Hematopoietic multipotent progenitor cell treated with erythropoietin and hydrocortisone succinate and interleukin-3 and kit ligand, for 17 days (in vitro differentiated cells): ENCODE measurements around the gene ADAMTSL3.
"Not testable (repeated sequence)": the region's sequence is repeated elsewhere in the genome, so short reads cannot be mapped to it uniquely, and the experiment has no call there.

Experiments
- DNase-seq: peaks from one replicate; pipeline ENCODE4 v3.0.0-alpha.2; 2015; ENCODE audit warnings: low spot score

Gene ADAMTSL3

DNA sequence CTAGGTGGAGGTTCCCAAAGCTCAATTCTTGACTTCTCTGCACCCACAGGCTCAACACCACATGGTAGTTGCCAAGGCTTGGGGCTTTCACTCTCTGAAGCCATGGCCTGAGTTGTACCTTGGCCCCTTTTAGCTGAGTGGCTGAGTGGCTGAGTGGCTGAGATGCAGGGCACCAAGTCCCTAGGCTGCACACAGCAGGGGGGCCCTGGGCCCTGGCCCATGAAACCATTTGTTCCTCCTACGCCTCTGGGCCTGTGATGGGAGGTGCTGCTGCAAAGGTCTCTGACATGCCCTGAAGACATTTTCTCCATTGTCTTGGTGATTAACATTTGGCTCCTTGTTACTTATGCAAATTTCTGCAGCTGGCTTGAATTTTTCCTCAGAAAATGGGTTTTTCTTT is 103.4 kb downstream of the ADAMTSL3 start:
- not testable (repeated sequence) for DNase-seq

DNA sequence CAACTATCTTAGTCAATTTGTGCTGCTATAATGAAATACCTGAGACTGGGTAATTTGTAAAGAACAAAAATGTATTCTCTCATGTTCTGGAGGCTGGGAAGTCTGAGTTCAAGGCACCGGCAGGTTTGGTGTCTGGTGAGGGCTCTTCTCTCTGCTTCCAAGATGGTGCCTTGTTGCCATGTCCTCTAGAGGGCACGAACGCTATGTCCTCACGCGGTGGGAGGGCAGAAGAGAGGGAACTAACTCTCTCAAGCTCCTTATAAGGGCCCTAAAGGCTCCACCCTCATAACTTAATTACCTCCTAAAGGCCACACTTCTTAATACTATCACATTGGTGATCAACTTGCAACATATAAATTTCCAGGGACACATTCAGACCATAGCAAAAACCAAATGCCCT is 108.4 kb downstream of the ADAMTSL3 start:
- DNase-seq = no peak

DNA sequence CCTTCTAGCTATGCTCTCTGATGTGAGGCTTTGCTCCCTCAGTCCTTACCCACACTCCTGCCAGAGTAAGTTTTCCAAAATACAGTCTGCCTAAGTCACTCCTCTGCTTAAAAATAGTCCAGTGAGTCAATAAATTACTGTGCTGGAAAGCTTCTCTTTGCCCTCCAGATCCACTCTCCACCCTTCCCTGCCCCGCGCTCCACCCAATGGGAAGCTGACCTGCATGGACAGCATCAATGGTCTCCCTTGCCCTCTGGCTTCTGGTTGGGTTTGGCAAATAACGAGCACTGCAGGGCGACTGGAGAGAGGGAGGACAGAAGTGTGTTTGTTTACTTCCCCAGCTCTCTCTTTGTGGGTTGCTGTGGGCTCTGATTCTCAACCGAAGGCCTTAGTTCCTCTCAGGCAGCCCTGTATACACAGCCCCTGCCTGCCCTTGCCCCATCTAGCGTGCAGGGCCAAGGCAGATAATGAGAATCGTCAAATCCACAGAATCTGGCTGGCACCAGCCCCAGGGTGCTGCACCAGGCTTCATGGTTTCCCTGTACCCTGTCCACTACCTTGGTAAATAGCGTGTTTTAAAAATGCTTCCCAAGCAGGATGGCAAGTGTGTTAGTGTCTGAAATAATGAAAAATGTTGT is 110.4 kb downstream of the ADAMTSL3 start:
- no peak for DNase-seq

DNA sequence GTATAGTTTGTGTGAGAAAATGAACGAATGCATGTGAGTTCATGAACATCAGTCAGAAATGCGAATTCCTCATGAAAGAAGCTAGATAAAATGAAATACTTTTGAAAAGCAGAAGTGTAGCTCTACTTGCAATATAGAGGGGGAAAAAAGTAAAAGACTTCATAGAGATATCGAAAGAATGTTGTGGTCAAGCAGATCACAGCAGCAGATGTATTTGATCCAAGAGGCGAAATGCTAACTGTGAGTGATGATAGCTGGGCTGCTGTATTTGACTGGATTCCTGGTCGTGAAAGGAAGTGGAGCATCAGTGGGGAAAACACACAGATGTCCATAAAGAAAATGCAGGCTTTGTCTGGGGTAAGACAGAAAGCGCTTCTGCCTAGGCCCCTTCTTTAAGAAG is 112.4 kb downstream of the ADAMTSL3 start:
- no peak for DNase-seq

DNA sequence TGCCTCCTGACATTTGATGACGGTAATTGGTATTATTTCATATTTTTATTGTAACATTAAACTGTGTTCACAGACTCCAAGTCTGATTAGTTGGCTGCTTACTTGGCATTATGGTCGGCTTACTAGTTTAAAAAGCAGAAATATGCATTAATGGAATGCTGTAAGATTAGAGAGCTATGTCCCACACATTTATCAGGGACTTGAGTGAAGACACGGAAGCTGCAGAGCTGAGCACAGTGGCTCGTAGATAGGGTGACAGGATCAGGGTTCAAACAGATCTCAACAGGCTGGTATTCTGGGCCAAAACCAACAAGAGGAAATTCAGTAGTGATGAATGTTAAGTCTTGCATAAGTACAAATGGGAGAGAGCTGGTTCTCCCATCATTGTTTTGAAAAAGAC is 113.8 kb downstream of the ADAMTSL3 start:
- no peak for DNase-seq

DNA sequence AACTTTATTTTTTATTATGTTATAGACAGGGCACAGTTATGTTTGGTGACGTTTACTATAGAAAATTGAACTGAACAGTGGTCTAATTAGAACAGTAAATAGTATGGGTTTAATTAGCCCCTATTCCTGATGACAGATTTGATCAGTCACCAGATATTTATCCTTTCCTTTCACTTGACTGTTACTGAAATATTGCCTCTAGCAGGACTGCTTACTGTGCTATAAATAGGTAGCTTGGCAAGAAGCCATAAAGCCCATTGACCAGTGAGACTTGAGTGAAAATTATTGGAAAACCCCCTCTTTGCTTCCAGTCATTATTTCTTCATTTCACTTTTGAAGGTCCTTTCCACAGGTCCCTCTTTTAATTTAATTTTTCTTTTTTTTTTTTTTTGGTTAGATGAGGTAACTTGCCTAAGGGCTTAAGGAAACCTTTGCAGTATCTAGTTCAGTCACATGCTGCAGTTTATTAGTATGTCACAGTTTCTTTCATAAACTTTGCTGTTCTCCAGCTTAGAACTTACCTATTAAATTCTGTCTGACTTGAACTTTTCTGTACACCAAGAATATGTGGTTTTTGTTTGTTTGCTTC is 115.6 kb downstream of the ADAMTSL3 start:
- no peak for DNase-seq

DNA sequence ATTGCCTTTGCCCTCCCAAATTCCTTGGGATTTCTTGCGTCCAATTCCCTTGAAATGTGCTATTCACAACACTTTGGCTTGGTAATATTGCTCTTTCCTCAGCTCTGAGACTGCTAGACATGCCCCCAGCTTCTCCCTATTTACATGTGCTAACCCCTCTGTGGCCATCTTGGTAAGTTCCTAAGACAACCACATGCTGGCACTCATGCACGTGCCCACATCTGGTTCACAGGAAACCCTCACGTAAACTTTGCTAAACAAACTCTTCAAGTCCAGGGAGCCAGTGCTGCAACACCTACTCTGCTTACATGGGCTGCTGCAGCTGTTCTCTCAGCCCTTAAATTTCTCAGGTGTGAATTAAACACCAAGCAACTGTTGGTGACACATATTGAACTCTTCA is 121.8 kb downstream of the ADAMTSL3 start:
- DNase-seq = no peak

DNA sequence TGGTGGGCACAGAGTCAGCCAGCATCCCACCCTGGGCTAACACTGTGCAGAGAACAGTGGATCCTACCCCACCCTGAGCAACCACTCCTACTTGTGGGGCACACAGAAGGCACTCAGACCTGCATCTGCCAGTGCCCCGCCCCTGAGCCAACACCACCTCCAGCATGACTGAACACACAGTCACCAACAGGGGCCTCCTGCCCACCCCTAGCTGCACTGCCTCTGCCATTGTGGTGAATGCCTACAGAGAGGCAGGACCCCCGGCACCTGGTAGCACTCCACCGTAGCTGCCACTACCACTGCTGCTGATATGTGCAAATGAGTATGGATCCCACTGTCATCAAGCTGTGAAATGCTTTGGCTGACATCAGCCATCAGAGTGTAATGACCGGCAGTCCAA is 123.1 kb downstream of the ADAMTSL3 start:
- DNase-seq = no peak

DNA sequence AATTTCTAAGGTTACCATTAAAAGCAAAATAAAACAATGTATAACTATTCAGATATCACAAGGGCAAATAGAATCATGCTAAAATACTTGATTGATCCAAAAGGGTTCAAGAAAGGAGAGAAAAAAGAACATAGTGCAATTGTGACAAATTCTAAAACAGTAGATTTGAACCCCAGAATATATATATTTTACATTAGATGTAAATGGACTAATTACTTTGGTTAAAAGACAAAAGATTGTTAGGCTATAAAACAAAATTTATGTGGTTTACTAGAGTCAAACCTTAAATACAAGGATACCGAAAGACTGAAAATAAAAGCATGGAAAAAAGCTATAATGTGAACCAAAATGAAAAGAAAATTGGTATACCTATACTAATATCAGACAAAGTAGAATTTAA is 129.3 kb downstream of the ADAMTSL3 start:
- DNase-seq = no peak

DNA sequence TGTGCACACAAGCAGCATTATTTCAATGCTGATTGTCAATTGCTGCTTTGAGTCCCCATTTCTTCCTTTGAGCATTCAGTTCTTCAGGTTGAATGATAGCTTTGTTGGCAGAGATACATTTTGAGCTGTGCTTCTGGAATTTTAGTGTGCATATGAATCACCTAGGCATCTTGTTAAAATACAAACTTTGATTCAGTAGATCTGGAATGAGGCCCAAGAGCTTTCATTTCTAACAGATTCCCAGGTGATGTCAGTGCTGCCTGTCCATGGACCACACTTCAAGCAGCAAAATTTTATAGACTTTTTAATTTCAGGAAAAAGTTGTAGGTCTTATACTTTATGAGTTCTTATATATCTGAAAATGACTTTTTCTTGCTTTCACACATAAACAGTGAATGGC is 131.1 kb downstream of the ADAMTSL3 start:
- no peak for DNase-seq

DNA sequence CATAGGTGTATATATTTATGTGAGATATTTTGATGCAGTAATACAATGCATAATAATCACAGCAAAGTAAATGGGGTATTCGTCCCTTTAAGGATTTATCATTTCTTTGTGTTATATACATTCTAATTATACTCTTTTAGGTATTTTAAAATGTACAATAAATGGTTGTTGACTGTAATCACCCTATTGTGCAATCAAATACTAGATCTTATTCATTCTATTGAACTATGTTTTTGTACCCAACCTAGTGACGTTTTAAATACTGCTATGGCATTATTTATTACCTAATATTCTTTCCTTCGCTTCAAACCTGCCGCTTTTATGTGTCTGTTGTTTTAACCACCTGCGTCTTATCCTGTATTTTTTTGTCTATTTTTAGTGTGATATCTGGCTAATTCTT is 132.4 kb downstream of the ADAMTSL3 start:
- DNase-seq = no peak

DNA sequence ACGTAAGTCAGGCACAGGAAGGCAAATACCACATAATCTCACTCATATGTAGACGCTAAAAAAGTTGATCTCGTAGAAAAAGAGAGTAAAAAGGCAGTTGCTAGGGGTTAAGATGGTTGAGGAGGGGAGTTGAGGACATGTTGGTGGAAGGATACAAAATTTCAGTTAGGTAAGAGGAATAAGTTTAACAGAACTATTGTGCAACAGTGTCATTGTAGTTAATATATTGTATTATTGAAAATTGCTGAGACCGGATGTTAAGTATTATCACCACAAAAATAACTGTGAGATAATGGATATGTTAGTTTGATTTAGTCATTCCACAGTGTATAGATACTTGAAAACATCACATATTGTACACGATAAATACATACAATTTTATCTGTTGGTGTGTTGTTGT is 139.1 kb downstream of the ADAMTSL3 start:
- DNase-seq = no peak

DNA sequence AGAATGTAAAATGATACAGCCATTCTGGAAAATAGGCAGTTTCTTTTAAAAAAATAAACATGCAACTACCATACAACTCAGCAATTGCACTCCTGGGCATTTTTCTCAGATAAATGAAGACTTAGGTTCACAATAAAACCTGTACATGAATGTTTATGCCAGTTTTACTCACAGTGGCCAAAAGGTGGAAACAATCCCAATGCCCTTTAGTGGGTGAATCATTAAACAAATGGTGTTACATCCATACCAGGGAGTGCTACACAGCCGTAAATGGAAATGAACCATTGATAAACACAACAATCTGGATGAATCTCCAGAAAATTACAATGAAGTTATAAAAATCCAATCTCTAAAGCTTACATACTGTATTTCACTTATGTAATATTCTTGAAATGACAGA is 140.3 kb downstream of the ADAMTSL3 start:
- no peak for DNase-seq

DNA sequence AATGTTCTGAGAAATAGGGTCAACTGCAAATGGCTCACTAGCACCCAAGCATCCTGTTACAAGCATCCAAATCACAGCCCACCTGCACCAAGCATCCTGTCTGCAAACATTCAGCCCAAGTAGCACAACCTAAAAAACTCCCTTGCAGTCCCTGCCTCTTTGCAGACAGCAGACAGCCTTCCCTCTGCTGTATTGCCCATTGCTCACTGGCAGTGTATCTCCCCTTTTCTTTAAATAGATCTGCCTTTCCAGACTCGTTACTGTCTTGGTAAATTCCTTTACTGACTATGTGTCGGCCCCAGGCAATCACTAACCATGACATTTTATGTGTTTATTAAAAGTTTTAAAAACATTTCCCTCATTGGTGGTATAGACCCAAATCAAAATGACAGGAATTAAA is 155.4 kb downstream of the ADAMTSL3 start:
- DNase-seq = no peak

DNA sequence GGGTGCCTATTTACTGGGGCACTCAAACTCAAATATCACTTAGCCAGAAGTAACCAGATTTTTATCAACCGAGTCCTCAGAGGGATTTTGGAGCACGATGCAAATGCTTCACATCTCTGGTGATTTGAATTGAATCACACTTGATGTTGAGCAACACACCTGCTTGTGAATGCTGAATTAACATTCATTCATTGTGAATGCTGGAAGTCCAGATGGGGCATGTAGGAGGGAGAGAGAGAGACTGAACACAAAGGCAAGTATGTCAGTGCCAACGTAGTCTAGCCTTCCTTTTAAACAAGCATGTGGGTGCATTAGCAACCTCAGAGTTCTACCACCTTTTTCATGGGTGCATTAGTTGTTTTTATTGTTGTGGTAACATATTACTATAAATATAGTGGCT is 156.2 kb downstream of the ADAMTSL3 start:
- no peak for DNase-seq

DNA sequence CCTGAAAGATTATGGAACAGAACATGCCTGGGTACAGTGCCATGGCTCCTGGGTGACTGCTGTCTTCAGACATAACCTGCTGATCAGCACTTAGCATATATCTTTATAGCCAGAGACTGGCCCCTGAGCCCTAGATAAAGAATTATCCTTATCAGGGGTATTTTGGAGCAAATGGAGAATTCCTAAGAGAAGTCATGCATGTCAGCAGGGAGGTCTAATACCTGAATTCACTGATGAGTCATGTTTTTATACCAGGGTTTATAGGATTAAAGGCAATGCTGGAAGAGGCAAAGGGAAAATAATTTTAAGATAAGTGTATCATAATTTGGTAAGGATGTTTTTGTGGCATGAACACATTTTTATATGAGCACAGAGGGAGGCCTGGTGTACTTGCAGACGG is 159.8 kb downstream of the ADAMTSL3 start:
- DNase-seq = no peak

DNA sequence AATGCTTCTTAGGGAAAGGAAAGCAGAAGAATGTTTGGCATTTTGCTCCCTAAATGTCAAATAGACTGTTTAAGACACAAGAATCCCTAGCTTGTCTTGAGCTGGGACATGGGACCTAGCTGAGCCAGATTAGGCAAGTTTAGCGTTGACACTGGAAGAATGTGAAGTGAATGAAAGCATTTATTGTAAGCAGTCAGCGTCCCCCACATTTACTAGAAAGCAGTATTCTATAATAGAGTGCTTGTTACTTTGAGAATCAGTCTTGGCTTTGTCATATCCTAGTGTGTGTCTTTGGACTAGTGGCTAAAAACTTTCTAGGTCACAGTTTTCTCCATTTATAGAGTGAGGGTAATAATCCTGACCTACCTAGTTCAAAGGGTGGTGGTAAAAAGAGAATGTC is 161.6 kb downstream of the ADAMTSL3 start:
- DNase-seq = no peak

DNA sequence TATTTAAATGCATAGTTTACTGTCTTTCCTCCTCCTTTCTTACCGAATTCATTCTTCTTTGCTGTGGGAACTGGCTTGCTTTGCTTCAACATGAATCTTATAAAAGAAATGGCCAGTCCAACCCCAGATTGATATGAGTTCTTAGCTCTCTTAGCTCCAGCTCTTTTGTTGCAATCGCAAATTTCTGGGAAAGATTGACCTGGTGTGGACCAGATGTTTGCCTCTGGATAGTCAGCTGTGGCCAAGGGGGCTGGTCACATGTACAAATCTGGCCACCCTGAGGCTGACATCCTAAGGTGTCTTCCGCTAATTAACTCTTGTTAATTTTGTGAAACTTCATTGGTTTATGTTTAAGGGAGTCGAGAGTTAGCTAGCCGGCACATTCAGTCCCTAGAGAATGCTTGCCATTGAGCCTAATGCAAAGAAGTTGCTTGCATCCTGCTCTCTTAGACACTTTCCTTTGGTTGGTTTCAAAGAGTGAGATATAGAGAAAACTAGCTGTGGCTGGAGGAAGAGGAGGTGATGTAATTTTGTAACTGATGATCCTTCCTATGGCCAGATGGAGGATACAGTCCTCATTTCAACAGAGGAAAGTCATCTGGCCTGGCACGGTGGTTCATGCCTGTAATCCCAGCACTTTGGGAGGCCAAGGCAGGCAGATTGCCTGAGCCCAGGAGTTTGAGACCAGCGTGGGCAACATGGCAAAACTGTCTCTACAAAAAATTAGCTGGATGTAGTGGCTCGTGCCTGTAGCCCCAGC is 162.4 kb downstream of the ADAMTSL3 start:
- no peak for DNase-seq

DNA sequence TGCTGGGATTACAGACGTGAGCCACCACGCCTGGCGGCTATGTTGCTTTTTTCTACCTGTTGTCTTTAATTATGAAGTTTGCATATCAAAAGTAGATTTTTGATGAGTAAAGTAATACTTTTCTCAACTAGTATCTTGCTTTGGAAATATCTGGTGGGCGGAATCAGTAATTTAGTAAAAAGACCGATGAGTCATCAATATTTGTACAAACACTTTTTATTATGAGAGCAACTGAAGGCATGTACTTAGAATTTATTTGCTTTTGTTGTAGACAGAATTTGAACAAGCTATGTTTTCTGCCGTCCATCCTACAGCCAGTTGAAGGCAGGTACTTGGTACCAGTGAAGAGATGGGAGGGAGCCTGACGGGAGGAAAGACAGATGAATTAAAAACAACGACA is 164.7 kb downstream of the ADAMTSL3 start:
- DNase-seq = no peak

DNA sequence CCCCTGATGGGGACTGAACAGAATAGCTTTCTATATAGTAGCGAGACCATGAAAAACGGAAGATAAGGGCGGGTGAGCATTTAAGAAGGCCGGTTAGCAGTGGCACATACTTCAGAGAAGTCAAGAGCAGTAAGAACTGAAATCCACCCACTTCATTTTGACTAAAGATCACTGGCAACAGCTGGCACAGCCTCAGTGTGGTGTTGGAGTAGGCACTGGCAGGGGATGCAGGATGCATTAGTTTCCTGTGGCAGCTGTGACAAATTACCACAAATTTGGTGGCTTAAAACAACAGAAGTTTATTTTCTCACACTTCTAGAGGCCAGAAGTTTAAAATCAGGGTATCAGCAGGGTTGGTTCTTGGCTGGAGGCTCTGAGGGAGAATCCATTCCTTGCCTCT is 176.5 kb downstream of the ADAMTSL3 start:
- no peak for DNase-seq

DNA sequence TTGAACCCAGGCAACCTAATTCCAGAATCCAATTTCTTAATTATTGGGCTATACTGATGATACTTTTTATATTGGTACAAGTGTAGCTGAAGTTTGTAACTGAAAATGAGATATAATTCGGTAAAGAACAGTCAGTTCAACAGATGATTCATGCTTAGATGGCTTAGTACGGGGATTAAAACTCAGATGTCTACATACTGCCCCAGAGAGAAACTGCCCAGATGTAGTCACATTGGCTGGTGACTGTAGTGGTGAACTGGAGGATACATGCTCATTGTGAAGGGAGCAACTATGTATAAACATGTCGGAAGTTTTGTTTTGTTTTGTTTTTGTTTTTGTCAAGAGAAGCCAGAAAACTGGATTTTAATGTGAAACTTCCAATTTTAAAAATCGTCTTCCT is 179.6 kb downstream of the ADAMTSL3 start:
- DNase-seq = no peak

DNA sequence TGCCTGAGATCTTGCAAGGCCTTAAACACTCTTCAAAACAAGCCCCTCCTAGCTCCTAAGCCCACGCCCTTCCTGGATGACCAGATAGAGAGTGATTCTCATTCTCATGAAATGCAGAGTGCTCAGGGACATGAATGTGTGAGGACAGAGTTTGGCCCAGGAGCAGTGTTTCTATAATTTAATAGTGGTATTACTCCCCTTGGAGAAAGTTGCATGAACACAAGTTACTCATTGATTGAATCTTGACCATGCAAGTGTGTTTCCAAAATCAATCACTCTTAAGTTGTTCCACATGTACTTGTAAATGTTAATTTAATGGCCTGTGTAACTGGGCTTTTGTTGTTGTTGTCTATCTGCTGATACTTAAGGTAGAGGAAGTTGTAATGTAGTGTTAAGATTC is 181.6 kb downstream of the ADAMTSL3 start:
- no peak for DNase-seq

DNA sequence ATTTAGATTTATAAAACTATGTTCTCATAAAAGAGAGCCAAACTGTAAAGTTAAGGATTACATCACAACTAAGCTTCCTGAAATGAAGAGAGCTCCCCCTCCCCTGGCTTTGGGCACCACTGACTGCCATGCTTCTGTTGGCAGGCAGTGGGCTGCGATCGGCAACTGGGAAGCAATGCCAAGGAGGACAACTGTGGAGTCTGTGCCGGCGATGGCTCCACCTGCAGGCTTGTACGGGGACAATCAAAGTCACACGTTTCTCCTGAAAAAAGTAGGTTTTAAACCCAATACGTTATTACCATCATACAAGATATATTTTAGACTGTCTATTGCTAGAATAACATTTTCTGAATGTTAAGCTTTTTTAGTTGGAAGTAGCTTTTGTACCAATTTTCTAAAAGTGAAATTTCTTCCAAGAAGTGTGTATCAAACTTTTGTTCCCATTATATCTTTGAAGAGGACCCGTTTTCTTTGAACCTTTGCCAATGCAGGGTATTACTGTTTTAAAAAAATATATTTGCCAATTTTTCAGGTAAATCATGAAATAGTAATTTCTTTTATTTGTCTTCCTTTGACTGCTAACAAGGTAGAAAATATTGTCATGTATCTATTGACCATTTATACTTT is 184.1 kb downstream of the ADAMTSL3 start:
- no peak for DNase-seq
